Right hindlimb (tissue), 1 donor: ENCODE measurements around the gene EML2.
A peak's percentile ranks its signal among the peaks of the same experiment; 100 is the strongest.
"Not testable (repeated sequence)": the region's sequence is repeated elsewhere in the genome, so short reads cannot be mapped to it uniquely, and the experiment has no call there.

Source experiments
- DNase-seq: peaks from one replicate; pipeline ENCODE4 v3.0.0-alpha.2; 2018

Gene EML2, protein sequence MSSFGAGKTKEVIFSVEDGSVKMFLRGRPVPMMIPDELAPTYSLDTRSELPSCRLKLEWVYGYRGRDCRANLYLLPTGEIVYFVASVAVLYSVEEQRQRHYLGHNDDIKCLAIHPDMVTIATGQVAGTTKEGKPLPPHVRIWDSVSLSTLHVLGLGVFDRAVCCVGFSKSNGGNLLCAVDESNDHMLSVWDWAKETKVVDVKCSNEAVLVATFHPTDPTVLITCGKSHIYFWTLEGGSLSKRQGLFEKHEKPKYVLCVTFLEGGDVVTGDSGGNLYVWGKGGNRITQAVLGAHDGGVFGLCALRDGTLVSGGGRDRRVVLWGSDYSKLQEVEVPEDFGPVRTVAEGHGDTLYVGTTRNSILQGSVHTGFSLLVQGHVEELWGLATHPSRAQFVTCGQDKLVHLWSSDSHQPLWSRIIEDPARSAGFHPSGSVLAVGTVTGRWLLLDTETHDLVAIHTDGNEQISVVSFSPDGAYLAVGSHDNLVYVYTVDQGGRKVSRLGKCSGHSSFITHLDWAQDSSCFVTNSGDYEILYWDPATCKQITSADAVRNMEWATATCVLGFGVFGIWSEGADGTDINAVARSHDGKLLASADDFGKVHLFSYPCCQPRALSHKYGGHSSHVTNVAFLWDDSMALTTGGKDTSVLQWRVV

DNA sequence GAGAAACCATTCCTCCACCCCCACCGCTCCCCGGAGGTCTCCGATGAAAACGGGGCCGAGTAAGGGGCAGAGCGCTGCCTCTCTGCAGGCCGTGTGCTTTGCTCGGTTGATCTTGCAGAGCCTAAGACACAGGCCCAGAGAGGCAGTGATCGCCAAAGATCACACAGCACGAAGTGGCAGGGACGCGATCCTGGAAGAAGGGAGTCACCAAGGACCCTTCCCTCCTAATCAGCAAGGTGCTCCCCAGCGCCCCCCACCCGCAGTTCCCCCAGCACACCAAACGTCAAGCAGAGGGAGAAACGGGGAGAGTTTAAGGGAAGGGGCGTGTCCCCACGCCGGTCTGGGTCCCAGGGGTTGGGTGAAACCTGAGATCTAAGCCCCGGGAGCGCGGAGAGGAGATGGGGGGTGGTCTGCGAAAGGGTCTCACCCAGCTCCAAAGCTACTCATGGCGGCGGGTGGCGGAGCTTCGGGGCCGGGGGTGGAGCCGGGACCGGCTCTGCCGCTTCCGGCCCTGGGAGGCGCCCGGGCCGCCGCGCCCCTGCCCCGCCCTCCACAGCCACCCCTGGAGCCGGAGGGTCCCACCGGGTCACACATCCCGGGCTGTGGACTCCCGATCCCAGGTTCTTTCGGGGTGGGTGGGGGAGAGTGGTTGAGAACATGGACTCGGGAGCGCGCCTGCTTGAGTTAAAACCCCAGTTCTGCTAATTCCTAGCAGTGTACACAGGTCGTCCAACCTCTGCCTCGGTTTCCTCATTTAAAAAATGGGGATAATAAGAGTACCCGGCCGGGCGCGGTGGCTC, at the start of gene EML2:
Gene EML2, minus strand, starts transcription at position 468 of the 800 bp plus-strand sequence. Its CDS starts 21 bp downstream, at position 447.
- DNase-seq = peak; percentile 61

GRCh38 chr19:45687599-45687998, 48.4 kb upstream of the EML2 start:
- no peak for DNase-seq

DNA sequence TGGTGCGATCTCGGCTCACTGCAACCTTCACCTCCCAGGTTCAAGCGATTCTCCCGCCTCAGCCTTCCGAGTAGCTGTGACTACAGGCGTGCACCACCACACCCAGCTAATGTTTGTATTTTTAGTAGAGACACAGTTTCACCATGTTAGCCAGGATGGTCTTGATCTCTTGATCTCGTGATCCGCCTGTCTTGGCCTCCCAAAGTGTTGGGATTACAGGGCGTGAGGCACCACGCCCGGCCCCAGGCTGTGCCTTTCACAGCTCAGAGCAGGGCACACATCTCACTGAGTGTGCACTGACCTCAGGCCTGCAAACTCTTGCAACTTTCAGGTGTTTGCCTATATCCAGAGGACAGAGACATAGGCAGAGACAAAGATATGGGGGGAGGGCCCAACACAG, 45.8 kb upstream of the EML2 start:
- not testable (repeated sequence) for DNase-seq

- DNase-seq = no peak
These were observed 43.7 kb upstream of the EML2 start for GRCh38 chr19:45682908-45683307.

GRCh38 chr19:45682117-45682516, 42.9 kb upstream of the EML2 start:
- no peak for DNase-seq

GRCh38 chr19:45681391-45682015, 42.3 kb upstream of the EML2 start:
- DNase-seq = peak; percentile 82

DNA sequence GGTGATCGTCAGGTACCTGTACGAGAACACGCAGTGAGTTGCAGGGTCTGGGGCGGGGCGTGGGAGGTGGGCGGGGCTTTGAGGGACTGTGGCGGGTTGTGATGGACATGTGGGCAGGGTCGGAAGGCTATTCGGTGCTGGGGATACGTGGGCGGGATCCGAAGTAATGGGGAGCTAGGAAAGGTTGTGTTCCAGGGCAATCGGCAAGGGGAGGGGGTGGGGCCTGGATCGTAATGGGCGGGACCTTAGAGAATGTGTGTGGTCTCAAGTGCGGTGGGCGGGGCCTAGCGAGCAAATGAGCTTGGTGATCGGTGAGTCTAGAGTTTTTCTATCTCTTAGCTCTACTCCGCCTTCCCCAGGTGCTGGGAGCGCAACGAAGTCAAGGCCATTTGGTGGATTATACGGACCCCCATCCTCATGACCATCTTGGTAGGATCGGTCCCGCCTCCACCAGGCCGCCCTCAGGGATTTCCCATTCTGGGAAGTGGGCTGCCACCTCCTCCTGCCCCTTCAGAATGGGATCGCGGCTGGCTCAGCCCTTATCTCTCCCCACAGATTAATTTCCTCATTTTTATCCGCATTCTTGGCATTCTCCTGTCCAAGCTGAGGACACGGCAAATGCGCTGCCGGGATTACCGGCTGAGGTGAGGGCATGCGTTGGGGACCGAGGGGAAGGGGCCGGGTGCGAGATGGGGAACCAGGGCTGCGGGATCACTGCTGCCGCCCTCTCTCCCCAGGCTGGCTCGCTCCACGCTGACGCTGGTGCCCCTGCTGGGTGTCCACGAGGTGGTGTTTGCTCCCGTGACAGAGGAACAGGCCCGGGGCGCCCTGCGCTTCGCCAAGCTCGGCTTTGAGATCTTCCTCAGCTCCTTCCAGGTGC, 38.4 kb upstream of the EML2 start:
- peak; percentile 52 for DNase-seq

GRCh38 chr19:45676851-45677263, 37.7 kb upstream of the EML2 start:
- DNase-seq = no peak

- DNase-seq = no peak
These were observed 35.7 kb upstream of the EML2 start for GRCh38 chr19:45674946-45675345.

DNA sequence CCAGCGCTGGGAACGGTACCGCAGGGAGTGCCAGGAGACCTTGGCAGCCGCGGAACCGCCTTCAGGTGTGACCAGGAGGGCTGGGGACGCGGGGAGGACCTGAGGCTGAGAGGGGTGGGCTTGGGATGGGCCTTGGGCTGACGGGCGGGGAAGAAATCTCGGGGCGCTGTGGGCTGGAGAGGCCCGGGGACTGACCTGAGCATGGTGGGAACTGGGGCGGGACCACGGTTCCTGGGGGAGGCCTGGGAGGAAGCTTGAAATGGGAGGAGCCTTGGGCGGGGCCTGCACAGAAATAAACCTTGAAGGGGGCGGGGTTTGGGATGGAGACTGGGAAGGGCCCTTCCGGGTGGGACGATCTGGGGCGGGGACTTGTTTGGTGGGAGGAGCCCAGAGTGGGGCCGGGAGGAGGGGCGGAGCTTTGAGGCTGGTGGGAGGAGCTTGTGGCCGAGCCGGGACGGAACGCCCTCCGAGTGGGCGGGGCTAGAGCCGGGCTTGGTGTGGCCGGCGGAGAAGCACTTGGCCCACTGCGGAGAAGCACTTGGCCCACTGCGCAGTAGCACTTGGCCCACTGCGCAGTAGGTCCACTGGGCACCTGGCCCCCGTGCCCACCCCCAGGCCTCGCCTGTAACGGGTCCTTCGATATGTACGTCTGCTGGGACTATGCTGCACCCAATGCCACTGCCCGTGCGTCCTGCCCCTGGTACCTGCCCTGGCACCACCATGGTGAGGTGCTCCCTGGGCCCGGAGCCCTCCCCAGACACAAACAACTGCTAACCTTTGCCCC, 31.7 kb upstream of the EML2 start:
- peak; percentile 32 for DNase-seq

DNA sequence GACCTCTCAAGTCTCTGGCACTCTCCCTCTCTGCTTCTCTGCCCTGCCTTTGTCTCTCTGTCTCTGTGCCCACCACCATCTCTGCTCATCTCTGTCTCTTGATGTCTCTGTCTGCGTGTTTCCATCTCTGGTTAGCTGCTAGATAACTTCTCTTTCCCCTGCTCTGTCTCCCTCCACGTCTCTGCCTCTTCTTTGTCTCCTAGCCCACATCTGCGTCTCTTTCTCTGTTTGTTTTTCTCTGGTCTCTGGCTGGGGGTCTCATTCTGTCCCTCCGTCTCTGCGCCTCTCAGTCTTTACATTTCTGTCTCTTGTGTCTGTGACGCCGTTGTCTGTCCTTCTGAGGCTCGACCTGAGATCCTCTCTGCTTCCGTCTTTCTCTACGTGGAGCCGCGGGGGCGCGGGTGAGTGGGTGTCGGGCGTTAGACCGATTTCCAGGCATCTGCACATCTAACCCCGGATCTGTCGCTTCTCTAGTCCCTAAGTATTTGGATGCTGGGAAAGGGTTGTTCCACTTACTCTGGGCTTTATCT, 29.2 kb upstream of the EML2 start:
- DNase-seq = no peak

GRCh38 chr19:45667620-45668341, 28.6 kb upstream of the EML2 start, which contains the start of gene GIPR:
TSS of gene GIPR (plus strand) at chr19:45668221. CDS start at chr19:45669521, 1,300 bp downstream.
- DNase-seq = no peak

- no peak for DNase-seq
These were observed 25.4 kb upstream of the EML2 start for GRCh38 chr19:45664575-45664974.

GRCh38 chr19:45663800-45664199, 24.6 kb upstream of the EML2 start:
- DNase-seq = no peak

- DNase-seq = no peak
These were observed 21.4 kb upstream of the EML2 start for GRCh38 chr19:45660636-45661035.

DNA sequence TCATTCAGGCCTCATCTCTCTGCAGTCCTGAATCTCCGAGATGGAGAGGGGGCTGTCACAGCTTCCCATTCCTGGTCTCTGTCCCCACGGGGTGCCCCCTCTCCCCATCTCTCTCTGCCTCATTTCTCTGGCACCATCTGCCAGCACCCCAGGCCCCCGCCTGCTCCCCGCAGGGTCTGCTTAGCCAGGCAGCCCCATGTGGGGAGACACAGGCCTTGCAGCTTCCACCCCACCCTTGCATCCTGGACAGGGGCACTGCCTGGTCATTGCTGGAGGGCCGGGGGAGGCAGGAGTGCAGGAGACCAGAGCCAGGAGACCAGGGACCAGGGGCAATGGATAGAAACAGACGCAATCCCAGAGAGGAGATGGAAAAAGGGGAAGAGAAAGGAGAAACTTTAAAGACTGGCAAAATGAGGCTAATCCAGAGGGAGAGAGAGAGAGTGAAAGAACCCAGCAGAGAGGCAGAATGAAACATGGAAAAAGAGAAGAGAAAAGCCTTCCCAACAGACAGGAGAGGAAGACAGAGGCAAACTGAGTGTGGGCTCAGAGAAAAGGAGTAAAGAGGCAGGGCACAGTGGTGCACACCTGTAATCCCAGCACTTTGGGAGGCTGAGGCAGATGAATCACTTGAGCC, 20.0 kb upstream of the EML2 start:
- no peak for DNase-seq

DNA sequence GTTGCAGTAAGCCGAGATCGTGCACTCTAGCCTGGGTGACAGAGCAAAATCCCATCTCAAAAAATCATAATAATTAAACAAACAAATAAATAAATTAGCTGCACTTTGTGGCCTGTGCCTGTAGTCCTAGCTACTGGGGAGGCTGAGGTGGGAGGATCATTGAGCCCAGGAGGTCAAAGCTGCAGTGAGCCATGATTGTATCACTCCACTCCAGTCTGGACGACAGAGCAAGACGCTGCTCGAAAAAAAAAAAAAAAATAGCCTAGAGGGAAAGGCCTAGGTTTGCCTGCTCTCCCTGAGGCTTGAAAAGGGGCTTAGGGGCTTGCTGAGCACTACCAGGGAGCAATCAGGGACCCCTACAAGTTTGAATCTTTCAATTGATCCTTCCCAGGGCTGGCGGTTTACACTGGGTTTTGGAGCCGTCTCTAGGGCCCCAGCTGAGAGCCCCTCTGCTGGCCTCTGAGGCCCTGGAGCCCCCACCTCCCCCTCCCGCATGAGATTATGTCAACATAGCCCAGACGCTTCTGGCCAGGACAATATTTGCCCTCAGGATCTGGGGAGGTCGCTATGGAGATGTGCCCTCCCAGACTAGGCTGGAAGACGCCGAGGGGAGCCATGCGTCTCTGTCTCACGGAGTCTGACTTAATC, 18.4 kb upstream of the EML2 start:
- DNase-seq = no peak

GRCh38 chr19:45655073-45655472, 15.9 kb upstream of the EML2 start:
- DNase-seq = no peak

DNA sequence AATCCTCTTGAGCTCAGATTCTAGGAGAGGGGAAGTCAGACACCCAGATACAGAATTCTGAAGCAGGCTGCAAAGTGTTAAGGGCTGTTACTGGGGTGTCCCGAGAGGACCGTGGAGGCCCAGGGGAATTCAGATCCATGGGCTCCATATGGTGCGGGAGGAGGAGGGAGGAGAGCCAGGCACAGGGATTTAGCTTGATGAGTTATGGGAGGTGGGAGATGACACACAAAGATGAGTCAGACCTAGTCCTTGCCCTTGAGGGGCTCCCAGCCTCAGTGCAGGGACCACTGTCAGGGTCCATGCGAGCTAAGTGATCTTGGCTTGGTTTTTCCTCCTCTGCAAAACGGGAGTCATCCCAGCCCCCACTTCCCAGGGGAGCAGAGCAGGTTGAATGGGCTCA, 14.4 kb upstream of the EML2 start:
- DNase-seq = no peak
